ENCODE measurements around the gene TMIE.

Gene TMIE

DNA sequence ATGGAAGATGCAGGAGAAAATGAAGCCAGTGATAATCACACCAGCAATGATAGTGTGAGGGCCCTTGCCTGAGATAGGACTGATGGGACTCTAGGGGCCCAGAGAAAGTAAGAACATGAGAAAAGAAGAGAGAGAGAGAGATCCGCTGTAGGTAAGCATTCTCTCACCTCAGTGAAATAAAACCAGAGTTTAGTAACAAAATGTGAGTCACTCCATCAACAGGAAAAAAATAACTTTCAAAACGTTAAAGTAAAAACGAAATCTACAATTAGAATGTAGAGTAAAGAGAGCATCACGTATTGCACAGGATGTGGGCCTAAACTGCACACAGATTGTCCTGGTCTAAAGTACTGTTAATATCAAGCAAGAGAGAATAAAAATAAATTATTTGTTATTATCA lies 23.2 kb downstream of the TMIE start:
- no peak for DNase-seq (ENCODE audit: low read depth)
- TF ChIP-seq, protein P1, sequence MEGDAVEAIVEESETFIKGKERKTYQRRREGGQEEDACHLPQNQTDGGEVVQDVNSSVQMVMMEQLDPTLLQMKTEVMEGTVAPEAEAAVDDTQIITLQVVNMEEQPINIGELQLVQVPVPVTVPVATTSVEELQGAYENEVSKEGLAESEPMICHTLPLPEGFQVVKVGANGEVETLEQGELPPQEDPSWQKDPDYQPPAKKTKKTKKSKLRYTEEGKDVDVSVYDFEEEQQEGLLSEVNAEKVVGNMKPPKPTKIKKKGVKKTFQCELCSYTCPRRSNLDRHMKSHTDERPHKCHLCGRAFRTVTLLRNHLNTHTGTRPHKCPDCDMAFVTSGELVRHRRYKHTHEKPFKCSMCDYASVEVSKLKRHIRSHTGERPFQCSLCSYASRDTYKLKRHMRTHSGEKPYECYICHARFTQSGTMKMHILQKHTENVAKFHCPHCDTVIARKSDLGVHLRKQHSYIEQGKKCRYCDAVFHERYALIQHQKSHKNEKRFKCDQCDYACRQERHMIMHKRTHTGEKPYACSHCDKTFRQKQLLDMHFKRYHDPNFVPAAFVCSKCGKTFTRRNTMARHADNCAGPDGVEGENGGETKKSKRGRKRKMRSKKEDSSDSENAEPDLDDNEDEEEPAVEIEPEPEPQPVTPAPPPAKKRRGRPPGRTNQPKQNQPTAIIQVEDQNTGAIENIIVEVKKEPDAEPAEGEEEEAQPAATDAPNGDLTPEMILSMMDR (IDR thresholded peaks at IDR 0.05; ENCODE audit: control insufficient read depth, extremely low read depth, insufficient read depth), result no peak
- H3K4me3 ChIP-seq (ENCODE audit: low read depth, low read length), result no peak overlapping the region

DNA sequence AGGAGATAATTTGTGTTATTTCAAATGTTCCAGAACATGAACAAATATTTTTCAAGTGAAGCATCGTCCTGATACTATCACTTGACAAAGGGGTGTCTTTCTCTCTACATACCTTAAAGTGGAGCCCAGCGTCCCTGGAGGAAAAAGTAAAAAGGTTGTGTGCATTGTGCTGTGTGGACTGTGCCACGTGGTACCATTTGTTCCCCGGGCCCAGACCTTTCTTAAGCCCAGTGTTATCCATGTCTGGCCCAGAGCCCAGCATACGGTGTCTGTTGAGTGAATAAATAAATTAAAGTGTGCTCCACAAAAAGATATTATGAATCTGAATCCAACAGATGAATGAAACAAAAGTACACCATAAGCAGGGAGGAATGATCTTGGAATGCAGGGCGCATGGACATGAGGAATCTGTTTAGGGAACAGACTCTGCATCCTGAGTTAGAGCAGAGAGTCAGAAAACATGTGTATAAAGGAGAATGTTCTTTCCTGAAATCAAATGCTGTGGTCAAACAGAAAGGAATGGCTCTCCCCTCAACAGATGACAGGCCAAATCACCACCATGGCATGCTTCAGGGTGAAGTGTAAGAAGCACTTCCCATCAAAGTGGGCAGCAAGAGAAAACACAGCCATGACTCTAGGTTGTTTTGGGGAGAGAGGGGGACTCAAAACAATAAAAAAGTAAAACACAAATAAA lies 24.6 kb downstream of the TMIE start:
- TF ChIP-seq, protein P1 (IDR thresholded peaks at IDR 0.05; ENCODE audit: control insufficient read depth, extremely low read depth, insufficient read depth), result no peak
- H3K4me3 ChIP-seq (ENCODE audit: low read depth, low read length), result no peak overlapping the region
- DNase-seq (ENCODE audit: low read depth), result no peak

DNA sequence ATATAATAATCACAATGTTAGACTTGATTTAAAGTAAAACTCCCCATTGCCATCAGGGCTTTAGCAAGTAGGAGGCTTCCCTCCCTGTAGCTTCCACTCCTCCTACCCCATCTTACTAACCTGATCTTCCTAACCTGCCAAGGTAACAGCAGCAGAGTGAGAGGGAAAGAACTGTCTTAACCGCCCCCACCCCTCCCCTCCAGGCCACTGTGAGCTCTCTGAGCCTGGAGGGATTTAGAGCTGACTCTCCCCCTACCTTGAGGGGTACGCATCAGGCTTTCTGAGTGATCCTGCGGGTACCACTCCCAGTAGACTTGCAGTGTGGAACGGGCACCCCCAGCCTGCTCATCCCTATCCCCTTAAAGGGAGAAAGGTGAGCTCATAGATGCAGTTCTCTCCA lies 27.8 kb downstream of the TMIE start:
- TF ChIP-seq, protein P1 (IDR thresholded peaks at IDR 0.05; ENCODE audit: control insufficient read depth, extremely low read depth, insufficient read depth), result no peak
- no peak for DNase-seq (ENCODE audit: low read depth)
- H3K4me3 ChIP-seq (ENCODE audit: low read depth, low read length), result no peak overlapping the region

DNA sequence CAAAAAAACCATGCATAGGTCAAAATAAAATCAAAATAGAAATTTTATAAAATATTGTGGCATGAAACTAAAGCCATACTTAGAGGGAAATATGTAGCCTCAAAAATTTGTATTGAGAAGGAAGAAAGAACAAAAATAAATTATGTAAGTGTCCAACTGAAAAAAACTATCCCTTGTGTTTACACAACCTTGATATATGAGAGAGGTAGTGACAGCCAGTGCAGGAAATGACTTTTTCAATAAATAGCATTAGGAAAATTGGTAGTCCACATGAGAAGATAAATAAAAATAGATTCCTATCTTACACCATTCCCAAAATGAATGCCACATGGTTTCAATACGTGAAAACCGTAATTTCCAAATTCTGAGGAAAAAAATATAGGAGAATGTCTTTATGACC lies 29.6 kb downstream of the TMIE start:
- H3K4me3 ChIP-seq (ENCODE audit: low read depth, low read length), result no peak overlapping the region
- DNase-seq (ENCODE audit: low read depth), result no peak
- TF ChIP-seq, protein P1 (IDR thresholded peaks at IDR 0.05; ENCODE audit: control insufficient read depth, extremely low read depth, insufficient read depth), result no peak

DNA sequence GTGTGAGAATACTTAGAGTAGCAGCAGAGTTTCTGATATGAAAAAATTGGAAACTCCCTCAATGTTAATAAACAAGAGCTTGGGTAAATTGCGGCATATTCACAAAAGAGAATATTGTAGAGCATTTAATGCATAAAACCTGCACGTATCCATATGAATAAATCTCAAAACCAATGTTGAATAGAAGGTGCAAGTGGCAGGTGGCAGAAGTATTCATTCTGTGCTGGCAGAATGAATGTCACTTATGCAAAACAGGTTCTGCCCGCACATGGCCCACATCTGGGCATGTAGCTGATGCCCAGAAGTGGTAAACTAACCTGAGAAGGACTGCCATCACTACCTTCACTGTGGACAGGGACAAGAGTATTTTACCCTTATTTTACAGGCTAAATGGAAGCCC lies 30.6 kb downstream of the TMIE start:
- DNase-seq (ENCODE audit: low read depth), result no peak
- TF ChIP-seq, protein P1 (IDR thresholded peaks at IDR 0.05; ENCODE audit: control insufficient read depth, extremely low read depth, insufficient read depth), result no peak
- H3K4me3 ChIP-seq (ENCODE audit: low read depth, low read length), result no peak overlapping the region

DNA sequence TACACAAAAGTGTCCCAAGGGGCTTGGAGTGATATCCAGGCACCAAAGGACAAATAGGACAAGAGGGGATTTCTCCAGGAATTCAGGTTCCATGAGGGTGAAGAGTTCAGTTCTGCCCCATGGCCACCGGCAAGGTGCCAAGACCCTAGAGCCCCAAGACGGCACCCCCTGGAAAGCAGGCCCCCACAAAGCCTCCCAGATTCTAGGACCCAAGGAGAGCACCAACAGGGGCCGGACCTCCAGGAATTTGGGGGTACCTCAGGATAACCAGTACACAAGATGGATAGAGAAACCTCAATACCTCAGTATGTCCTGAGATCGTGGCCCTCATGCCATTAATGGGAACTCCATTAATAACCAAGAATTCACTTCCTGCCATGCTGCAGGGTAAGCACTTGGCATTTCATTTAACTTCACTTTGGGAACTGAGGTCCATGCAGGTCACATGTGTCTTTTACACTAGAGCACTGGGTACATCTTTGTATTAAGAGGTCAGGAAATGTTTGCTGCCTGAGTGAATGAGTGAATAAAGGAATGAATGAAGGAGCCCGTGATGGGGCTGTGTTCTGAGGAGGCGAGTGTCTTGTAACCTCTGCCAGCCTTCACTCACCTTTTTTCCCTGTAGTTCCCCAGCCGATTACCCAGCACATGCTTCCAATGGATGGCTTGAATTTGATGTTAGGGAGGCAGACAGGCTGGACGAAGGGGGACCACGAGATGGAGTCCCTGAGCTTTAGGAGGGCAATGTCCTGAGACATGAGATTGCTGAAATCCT lies 32.0 kb downstream of the TMIE start:
- DNase-seq (ENCODE audit: low read depth), result no peak
- TF ChIP-seq, protein P1 (IDR thresholded peaks at IDR 0.05; ENCODE audit: control insufficient read depth, extremely low read depth, insufficient read depth), result no peak
- H3K4me3 ChIP-seq (ENCODE audit: low read depth, low read length), result no peak overlapping the region

Data from LNCaP clone FGC (cell line).